Heart right ventricle (tissue), 16 donors: ENCODE measurements around the gene TXNL4B. TPM values are rescaled to one million over a fixed set of nuclear protein-coding genes. Genes with fewer than 3 reads are reported as not detected.
"Not testable (repeated sequence)": the region's sequence is repeated elsewhere in the genome, so short reads cannot be mapped to it uniquely, and the experiment has no call there.

ENCODE experiments used
- ATAC-seq, 8 donors: fragments of 200-7000 bp; cut with Tn5 transposase; one replicate each; pipeline ENCODE4 v1.9.1; 2020; ENCODE audit warnings: mild to moderate bottlenecking in 8 of 8, moderate library complexity in 8 of 8, moderate number of reproducible peaks in 1 of 8
- DNase-seq, 2 donors: peaks; one replicate each; pipeline ENCODE4 v3.0.0-alpha.2; 2020
- H3K27ac ChIP-seq, 10 donors: fragments of 200-600 bp; sonication (generic) in 2 of 10; one replicate each; pipeline versions ENCODE4 v1.5.0 to v1.8.0; 2020 to 2022; ENCODE audit warnings: mild to moderate bottlenecking in 3 of 10
- H3K27me3 ChIP-seq, 7 donors: fragments of 200-600 bp; one replicate each; pipeline ENCODE4 v1.8.0; 2021 to 2022; ENCODE audit warnings: mild to moderate bottlenecking in 2 of 7
- H3K36me3 ChIP-seq, 9 donors: fragments of 200-600 bp; sonication (generic) in 1 of 9; one replicate each; pipeline versions ENCODE4 v1.5.0 to v1.8.0; 2020 to 2022; ENCODE audit warnings: mild to moderate bottlenecking in 2 of 9
- H3K4me1 ChIP-seq, 9 donors: fragments of 200-600 bp; sonication (generic) in 1 of 9; one replicate each; pipeline versions ENCODE4 v1.5.0 to v1.8.0; 2020 to 2022; ENCODE audit warnings: mild to moderate bottlenecking in 4 of 9
- H3K4me3 ChIP-seq, 10 donors: fragments of 200-600 bp; sonication (generic) in 2 of 10; one replicate each; pipeline versions ENCODE4 v1.5.0 to v1.8.0; 2020 to 2022; ENCODE audit warnings: mild to moderate bottlenecking in 7 of 10, moderate library complexity in 2 of 10
- H3K9me3 ChIP-seq, 11 donors: fragments of 200-600 bp in 10 of 11; sonication (generic) in 2 of 11; one replicate each; pipeline versions ENCODE4 v1.5.0 to v1.8.0; 2013 to 2022; ENCODE audit warnings: mild to moderate bottlenecking in 2 of 11, control low read depth in 1 of 11, moderate library complexity in 1 of 11
- CTCF ChIP-seq, 9 donors: fragments of 200-600 bp; sonication (generic) in 2 of 9; IDR thresholded peaks; one replicate each; pipeline versions ENCODE4 v1.5.0 to v1.8.0; 2021 to 2022; ENCODE audit warnings: antibody characterized with exemption in 9 of 9, mild to moderate bottlenecking in 5 of 9, moderate library complexity in 1 of 9
- WGBS, 2 donors: extraction: QIAGEN DNeasy Blood & Tissue Kit; methylation state at CpG; one replicate each; pipeline ENCODE4 v1.1.7; 2013; ENCODE audit warnings: inconsistent platforms in 1 of 2; 5-methylcytosine and 5-hydroxymethylcytosine counted together
- intact Hi-C, 10 donors: fragments of 100-400 bp; cut with DNase I; formaldehyde crosslinking; loops; one replicate each; pipeline versions ENCODE4 v1.11.1 to v1.14.2; 2022
- polyA plus RNA-seq, 2 donors: library from polyadenylated mRNA; stranded (reverse); fragments of 200-250 nt; gene quantifications; one replicate each; pipeline ENCODE4 v1.2.3, GENCODE V29; 2013
- total RNA-seq, 10 donors: library from RNA; stranded (reverse); fragmentation: NEBNext Ultra II Directional in 3 of 10; extraction: Animal tissue kit (Norgen Biotek cat#: 25700) in 3 of 10; gene quantifications; one replicate each; pipeline versions ENCODE4 v1.2.1 to v1.2.4, GENCODE V29; 2021 to 2023
- donor health status: Arrhythmogenic right ventricular cardiomyopathy.
- donor health status: ischemic (EF 13 %, LVEDD 7.1; RV severe dilation, severe dysfunction).
- donor health status: healthy with polysubstance abuse.
- donor health status: DM: no; HTN: yes; CAD: no.
- donor health status: DM: no; HTN: no; CAD: no.
- donor health status: ischemic (EF 25% LVEDD 6.9; RV normal size, moderate dysfunction).
- donor health status: ischemic (EF 25% LVEDD 5.7; RV mildly dilated, moderate dysfunction).
- donor health status: healthy.
- donor health status: DM: yes; HTN: yes; CAD: no.
- donor health status: Ischemic cardiomyopathy.
- donor health status: ischemic (EF 35%, LVEDD 5.7; RV mildly dilated, moderate dysfunction).
- donor health status: nonischemic (EF 11% LVEDD 7.7; RV severe dilation, severe dysfunction).
- donor health status: DM: yes; HTN: yes; CAD: no.
- donor health status: PGD.
- donor health status: ischemic (EF 29% LVEDD 5.4; RV normal size, mild dysfunction).
- donor health status: nonischemic (EF 23%, LVEDD 6.1; RV moderate dilation, normal function).

The TXNL4B gene
- total and polyA plus RNA-seq, 12 donors: 3.2 to 11.7 (median 5.9) TPM

GRCh38 chr16:72083778-72084404 lies 9.5 kb downstream of the TXNL4B start:
- no peaks in the 10 kb centered on the region for H3K27me3 ChIP-seq
- intact Hi-C loops: no loop called here
- no peak overlapping the region for H3K4me3 ChIP-seq
- H3K27ac ChIP-seq: no peak overlapping the region
- H3K4me1 ChIP-seq: peaks cover 0 to 9% (median 0%) of the 10 kb centered on the region in 9 donors
- WGBS, 2 donors: 63% methylated on average over 3 of the region's 3 CpGs
- TF ChIP-seq CTCF (IDR thresholded peaks at IDR 0.05): no peak
- DNase-seq (no peak), ATAC-seq (no peak)
- H3K36me3 ChIP-seq: peaks cover 0 to 50% (median 35%) of the 10 kb centered on the region in 9 donors
- peaks cover 0 to 17% (median 0%) of the 10 kb centered on the region in 11 donors for H3K9me3 ChIP-seq

GRCh38 chr16:72076991-72077706 lies 16.3 kb downstream of the TXNL4B start:
- ATAC-seq, H3K9me3 ChIP-seq, H3K4me3 ChIP-seq, intact Hi-C loops, H3K27me3 ChIP-seq, H3K27ac ChIP-seq, DNase-seq: not testable (repeated sequence)
- Histone ChIP-seq H3K4me1 (peaks cover 0 to 34% (median 5%) of the 10 kb centered on the region in 9 donors), H3K36me3 (peaks cover 0 to 13% (median 0%) of the 10 kb centered on the region in 9 donors)
- WGBS, 2 donors: 91 to 100% methylated on average over 2 of the region's 5 CpGs

- Histone ChIP-seq H3K4me3 (peak overlapping the region in 2 of 10 donors; percentile 33 to 34), H3K36me3 (peaks cover 0 to 13% (median 0%) of the 10 kb centered on the region in 9 donors), H3K4me1 (peaks cover 0 to 41% (median 9%) of the 10 kb centered on the region in 9 donors), H3K27ac (peak overlapping the region in 9 of 10 donors; percentile 56 to 96 (median 80))
- intact Hi-C loops, DNase-seq, H3K9me3 ChIP-seq, H3K27me3 ChIP-seq: not testable (repeated sequence)
- peak in 7 of 8 donors; percentile 26 to 66 (median 56) for ATAC-seq
- 41 to 43% methylated on average over 2 of the region's 6 CpGs for WGBS, 2 donors
Measured at GRCh38 chr16:72075067-72075466, 18.4 kb downstream of the TXNL4B start.

- ATAC-seq: peak; percentile 91 to 96 (median 93)
- DNase-seq: peak; percentile 31 to 70
- WGBS, 2 donors: 48 to 56% methylated on average over 8 of the region's 8 CpGs
- Histone ChIP-seq H3K4me3 (peak overlapping the region in 6 of 10 donors; percentile 12 to 34 (median 16)), H3K4me1 (peaks cover 0 to 41% (median 9%) of the 10 kb centered on the region in 9 donors), H3K27me3 (no peaks in the 10 kb centered on the region), H3K9me3 (no peaks in the 10 kb centered on the region), H3K36me3 (peaks cover 0 to 13% (median 0%) of the 10 kb centered on the region in 9 donors), H3K27ac (peak overlapping the region; percentile 58 to 96 (median 82))
- TF ChIP-seq CTCF (IDR thresholded peaks at IDR 0.05): no peak
- intact Hi-C loops: loop anchor here in 2 of 10 donors (1.0 to 2.0 kb wide), 2 partner anchors 19 to 20 kb away; partner anchors contain the start of genes DHX38 (in 2 of the 2) and TXNL4B (in 2 of the 2)
Measured at GRCh38 chr16:72073560-72074230, 19.7 kb downstream of the TXNL4B start.
